ENCODE measurements around the gene OSMR.

DNA sequence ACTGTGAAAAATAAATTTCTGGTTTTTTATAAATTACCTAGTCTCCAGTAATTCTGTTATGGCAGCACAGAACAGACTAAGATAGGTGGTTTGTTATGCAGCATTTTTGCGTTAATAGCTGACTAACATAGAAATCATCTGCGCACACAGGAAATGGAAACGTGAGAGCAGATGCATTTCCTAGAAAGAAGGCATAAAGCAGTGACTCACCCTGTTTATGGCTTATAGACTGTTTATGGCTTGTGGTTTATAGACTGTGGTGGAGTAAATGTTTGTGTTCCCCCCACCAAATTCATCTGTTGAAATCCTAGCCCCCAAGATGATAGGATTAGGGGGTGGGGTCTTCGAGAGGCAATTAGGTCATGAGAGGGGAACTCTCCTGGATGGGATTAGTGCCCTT, 18.3 kb upstream of the OSMR start:
- TF ChIP-seq CTCF (IDR thresholded peaks at IDR 0.05) (no peak), POLR2A (IDR thresholded peaks at IDR 0.05) (no peak)

All from esophagus squamous epithelium (tissue), 4 donors.